HL-60 (cell line): ENCODE data around the gene ROCK2.
"Not testable (repeated sequence)": the region's sequence is repeated elsewhere in the genome, so short reads cannot be mapped to it uniquely, and the experiment has no call there.

Source experiments
- POLR2AphosphoS5 ChIP-seq: IDR thresholded peaks from 2 replicates; pipeline ENCODE4 v1.6.1; 2012; ENCODE audit warnings: low read depth
- TF ChIP-seq, protein P1 (sequence below): IDR thresholded peaks from one replicate; pipeline ENCODE4 v1.5.1; 2011; ENCODE audit warnings: low read length, control low read depth, inconsistent platforms; ENCODE audit not compliant: insufficient read depth

DNA sequence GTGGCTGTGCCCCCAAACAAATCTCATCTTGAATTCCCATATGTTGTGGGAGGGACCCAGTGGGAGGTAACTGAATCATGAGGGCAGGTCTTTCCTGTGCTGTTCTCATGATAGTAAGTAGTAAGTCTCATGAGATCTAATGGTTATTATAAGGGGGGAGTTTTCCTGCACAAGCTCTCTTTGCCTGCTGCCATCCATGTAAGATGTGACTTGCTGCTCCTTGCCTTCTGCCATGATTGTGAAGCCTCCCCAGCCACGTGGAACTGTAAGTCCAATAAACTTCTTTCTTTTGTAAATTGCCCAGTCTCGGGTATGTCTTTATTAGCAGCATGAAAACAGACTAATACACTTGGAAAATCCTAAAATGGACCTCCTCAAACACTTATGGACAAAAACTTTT is 82.0 kb downstream of the ROCK2 start:
- TF ChIP-seq, protein P1, sequence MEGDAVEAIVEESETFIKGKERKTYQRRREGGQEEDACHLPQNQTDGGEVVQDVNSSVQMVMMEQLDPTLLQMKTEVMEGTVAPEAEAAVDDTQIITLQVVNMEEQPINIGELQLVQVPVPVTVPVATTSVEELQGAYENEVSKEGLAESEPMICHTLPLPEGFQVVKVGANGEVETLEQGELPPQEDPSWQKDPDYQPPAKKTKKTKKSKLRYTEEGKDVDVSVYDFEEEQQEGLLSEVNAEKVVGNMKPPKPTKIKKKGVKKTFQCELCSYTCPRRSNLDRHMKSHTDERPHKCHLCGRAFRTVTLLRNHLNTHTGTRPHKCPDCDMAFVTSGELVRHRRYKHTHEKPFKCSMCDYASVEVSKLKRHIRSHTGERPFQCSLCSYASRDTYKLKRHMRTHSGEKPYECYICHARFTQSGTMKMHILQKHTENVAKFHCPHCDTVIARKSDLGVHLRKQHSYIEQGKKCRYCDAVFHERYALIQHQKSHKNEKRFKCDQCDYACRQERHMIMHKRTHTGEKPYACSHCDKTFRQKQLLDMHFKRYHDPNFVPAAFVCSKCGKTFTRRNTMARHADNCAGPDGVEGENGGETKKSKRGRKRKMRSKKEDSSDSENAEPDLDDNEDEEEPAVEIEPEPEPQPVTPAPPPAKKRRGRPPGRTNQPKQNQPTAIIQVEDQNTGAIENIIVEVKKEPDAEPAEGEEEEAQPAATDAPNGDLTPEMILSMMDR, result not testable (repeated sequence)
- TF ChIP-seq POLR2AphosphoS5, result not testable (repeated sequence)
